NCI-H1694 treated with DMSO at 0.1 percent for 48 hours (cell line): ENCODE results near the gene ACTG1.

ENCODE experiments used
- DNase-seq: peaks from one replicate; lab custom pipeline; 2025; lab: John Stamatoyannopoulos, UW

ACTG1 gene

GRCh38 chr17:81494626-81495377, 17.8 kb downstream of the ACTG1 start:
- peak; percentile 79 for DNase-seq

GRCh38 chr17:81493198-81494038, 19.2 kb downstream of the ACTG1 start:
- no peak for DNase-seq

GRCh38 chr17:81492706-81493105, 19.9 kb downstream of the ACTG1 start:
- DNase-seq, result no peak

- no peak for DNase-seq
These were observed 20.4 kb downstream of the ACTG1 start for GRCh38 chr17:81492202-81492601.

GRCh38 chr17:81491761-81492160, 20.8 kb downstream of the ACTG1 start:
- no peak for DNase-seq

GRCh38 chr17:81491181-81491581, 21.4 kb downstream of the ACTG1 start:
- no peak for DNase-seq

GRCh38 chr17:81489998-81490992, 22.3 kb downstream of the ACTG1 start:
- DNase-seq, result no peak

GRCh38 chr17:81489012-81489997, 23.3 kb downstream of the ACTG1 start:
- no peak for DNase-seq

- DNase-seq, result no peak
These were observed 24.2 kb downstream of the ACTG1 start for GRCh38 chr17:81488276-81488860.

GRCh38 chr17:81487487-81488275, 24.9 kb downstream of the ACTG1 start:
- DNase-seq, result no peak

- no peak for DNase-seq
These were observed 25.5 kb downstream of the ACTG1 start for GRCh38 chr17:81487089-81487486.

- DNase-seq, result no peak
These were observed 26.3 kb downstream of the ACTG1 start for GRCh38 chr17:81486199-81486810.

GRCh38 chr17:81484195-81484979, 28.2 kb downstream of the ACTG1 start:
- DNase-seq, result peak; percentile 67

GRCh38 chr17:81483862-81484194, 28.8 kb downstream of the ACTG1 start:
- no peak for DNase-seq

GRCh38 chr17:81483085-81483861, 29.3 kb downstream of the ACTG1 start:
- DNase-seq, result no peak

GRCh38 chr17:81482673-81483072, 29.9 kb downstream of the ACTG1 start:
- DNase-seq, result peak; percentile 28

- DNase-seq, result no peak
These were observed 30.6 kb downstream of the ACTG1 start for GRCh38 chr17:81481815-81482505.
